ENCODE results near the gene FHIT.

Gene FHIT

DNA sequence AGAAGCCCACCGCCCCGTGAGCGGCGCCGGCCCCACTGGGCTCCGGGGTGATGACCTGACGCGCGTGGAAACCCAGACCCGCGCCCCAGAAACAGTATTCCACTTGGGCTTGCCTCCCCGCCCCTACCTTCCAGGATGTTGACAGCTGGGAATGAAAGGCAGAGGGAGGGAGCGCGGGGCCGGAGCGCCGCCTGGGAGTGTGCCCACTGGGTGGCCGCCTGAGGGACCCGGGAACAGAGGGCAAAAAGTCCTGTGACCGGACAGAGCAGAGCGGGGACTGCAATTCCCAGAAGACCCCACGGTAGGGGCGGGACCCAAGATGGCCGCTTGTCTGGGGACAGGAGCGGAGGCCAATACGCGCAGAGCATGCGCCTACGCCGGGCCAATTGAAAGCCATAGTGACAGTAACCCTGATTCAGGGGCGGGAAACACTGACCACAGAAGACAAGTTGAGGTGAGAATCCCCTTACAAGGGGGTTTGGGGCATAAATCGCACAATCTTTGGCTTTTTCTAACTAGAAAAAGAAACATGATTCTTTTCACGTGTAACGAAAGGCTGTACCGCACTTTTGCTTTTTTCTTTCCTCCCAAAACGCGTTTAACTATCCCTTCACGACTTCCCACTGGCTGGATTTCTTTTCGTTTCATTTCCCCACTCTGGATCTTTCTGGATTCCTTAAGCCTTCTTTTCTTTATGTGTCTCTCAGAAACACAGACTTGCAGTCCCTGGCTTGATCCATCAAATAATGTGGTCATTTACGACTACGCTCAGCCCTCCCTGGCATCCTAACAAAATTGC, at the start of gene FHIT:
Gene FHIT (minus strand): TSS at position 279 of the 799 bp plus-strand sequence.
- peak within 1 kb of the TSS; percentile 79 for H3K4me3 Mint-ChIP-seq
- intact Hi-C loops (cut with micrococcal nuclease), result loop anchor here (10.0 kb wide), 1 partner anchor 103 kb away; no protein-coding TSS in a partner anchor
- peaks cover 19% of the 10 kb centered on the region for H3K4me1 Mint-ChIP-seq (ENCODE audit: low read depth)
- no peaks in the 10 kb centered on the region for H3K27me3 Mint-ChIP-seq
- no peaks in the 10 kb centered on the region for H3K9me3 Mint-ChIP-seq
- H3K27ac Mint-ChIP-seq, result peak within 1 kb of the TSS; percentile 85
- H3K36me3 Mint-ChIP-seq (ENCODE audit: low read depth), result peaks cover 11% of the 10 kb centered on the region

DNA sequence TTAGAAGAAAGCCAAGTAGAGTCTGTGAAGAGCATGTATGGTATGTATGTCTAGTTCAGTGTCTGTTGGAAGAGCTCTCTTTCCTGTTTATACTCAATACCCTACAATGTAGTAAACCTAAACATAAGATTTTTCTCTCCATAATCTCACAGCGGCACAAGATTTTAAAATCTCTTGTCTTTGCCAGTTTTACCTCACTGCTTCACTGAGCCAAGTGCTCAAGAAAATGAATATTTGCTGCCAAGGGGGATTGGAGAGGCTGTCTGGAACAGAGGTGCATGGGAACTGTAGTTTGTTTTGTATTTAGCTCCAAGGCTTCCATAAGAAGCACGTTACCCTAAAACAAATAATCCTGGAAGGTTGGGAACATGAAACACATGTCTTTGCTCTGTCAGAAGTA, 49.5 kb upstream of the FHIT start:
- no peaks in the 10 kb centered on the region for H3K9me3 Mint-ChIP-seq
- no peak overlapping the region for H3K4me3 Mint-ChIP-seq
- no peaks in the 10 kb centered on the region for H3K4me1 Mint-ChIP-seq (ENCODE audit: low read depth)
- no peaks in the 10 kb centered on the region for H3K27me3 Mint-ChIP-seq
- intact Hi-C loops (cut with micrococcal nuclease), result no loop called here
- H3K36me3 Mint-ChIP-seq (ENCODE audit: low read depth), result no peaks in the 10 kb centered on the region
- H3K27ac Mint-ChIP-seq, result no peak overlapping the region

DNA sequence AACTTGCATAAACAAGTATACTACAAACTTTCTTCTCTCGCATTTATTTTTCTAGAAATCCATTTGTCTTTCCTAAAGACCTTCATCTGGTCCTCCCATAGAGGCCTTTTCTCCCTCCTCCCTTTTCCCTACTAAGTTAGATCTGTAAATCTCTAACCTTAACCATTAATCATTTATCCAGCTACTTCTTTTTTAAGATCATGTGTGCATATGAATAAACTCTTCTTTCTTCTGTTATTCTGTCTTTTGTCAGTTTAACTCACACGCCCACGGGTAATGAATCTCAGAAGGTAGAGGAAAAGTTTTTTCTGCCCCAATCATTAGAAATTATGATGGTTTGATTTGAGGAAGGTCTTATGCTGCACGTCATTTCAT, 48.7 kb upstream of the FHIT start:
- no peaks in the 10 kb centered on the region for H3K27me3 Mint-ChIP-seq
- no peak overlapping the region for H3K4me3 Mint-ChIP-seq
- no peaks in the 10 kb centered on the region for H3K9me3 Mint-ChIP-seq
- no peaks in the 10 kb centered on the region for H3K4me1 Mint-ChIP-seq (ENCODE audit: low read depth)
- no peaks in the 10 kb centered on the region for H3K36me3 Mint-ChIP-seq (ENCODE audit: low read depth)
- intact Hi-C loops (cut with micrococcal nuclease), result no loop called here
- H3K27ac Mint-ChIP-seq, result no peak overlapping the region

DNA sequence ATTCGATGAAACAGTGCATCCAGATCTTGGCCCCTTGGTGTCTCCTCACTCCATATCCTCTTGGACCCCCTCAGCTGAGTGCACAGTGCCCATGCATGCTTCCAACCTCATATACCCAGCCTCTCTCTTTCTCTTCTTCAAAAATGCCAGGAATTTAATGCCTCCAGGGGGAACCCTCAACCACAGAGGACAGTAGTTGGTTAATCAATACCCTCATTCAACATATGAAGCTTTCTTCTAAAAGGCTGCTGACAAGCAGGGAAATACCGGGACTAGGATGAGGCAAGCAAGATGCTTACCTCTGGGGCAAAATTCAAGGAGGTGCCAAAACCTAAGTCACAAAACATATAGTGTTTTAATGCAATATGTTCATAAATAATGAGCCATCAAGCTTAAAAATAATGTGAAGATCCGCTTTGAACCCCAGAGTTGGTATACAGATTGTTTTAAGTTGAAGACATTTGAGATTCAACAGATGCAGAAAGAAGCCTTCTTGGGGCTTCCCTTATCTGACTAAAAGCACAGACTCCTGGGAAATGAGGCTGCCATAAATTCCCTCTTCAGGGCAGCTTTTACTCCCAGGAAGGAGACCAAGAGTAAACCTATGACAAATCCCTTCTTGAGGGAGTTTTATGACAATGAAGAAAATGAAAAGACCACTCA, 48.2 kb upstream of the FHIT start:
- intact Hi-C loops (cut with micrococcal nuclease), result no loop called here
- H3K27me3 Mint-ChIP-seq, result no peaks in the 10 kb centered on the region
- H3K4me3 Mint-ChIP-seq, result no peak overlapping the region
- no peaks in the 10 kb centered on the region for H3K9me3 Mint-ChIP-seq
- no peaks in the 10 kb centered on the region for H3K4me1 Mint-ChIP-seq (ENCODE audit: low read depth)
- H3K27ac Mint-ChIP-seq, result no peak overlapping the region
- no peaks in the 10 kb centered on the region for H3K36me3 Mint-ChIP-seq (ENCODE audit: low read depth)

DNA sequence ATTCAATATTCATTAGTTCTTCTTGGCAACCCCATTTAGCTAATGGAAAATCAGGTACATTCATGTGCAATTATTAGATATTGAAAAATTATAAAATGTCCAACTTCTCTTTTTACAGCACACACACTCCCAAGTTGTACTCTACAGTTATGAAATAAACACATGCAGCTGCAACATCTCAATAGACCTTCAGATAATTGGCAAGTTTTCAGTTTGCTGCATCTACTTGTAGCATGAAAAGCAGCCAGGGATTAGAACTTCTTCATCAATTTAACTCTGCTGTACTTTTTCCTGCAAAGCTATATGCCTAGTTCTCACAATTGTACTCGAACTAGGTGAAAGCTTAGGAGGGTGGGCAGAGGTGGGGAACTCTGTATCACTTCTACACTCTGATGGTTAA, 46.6 kb upstream of the FHIT start:
- H3K27me3 Mint-ChIP-seq, result no peaks in the 10 kb centered on the region
- H3K9me3 Mint-ChIP-seq, result no peaks in the 10 kb centered on the region
- no peak overlapping the region for H3K4me3 Mint-ChIP-seq
- H3K27ac Mint-ChIP-seq, result no peak overlapping the region
- no peaks in the 10 kb centered on the region for H3K4me1 Mint-ChIP-seq (ENCODE audit: low read depth)
- intact Hi-C loops (cut with micrococcal nuclease), result no loop called here
- H3K36me3 Mint-ChIP-seq (ENCODE audit: low read depth), result no peaks in the 10 kb centered on the region

DNA sequence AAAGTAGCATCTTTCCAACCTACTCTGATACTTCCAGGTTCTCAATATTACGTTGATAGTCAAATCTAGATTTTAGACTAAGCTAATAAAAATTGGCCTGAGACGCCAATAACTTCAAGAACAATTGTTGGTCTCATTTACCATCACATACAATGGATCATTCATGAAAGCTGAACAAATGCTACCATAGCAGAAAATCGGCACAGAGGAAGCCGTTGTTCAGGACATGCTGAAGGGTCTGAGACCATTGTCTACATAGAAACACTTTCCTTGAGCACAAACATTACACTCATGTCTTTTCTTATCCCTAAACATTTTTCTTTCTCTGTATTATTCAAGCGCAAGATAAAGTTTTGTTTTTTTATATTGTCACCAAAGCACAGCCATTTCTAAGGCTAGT, 37.2 kb upstream of the FHIT start:
- no peaks in the 10 kb centered on the region for H3K4me1 Mint-ChIP-seq (ENCODE audit: low read depth)
- no peak overlapping the region for H3K4me3 Mint-ChIP-seq
- H3K9me3 Mint-ChIP-seq, result no peaks in the 10 kb centered on the region
- no peaks in the 10 kb centered on the region for H3K27me3 Mint-ChIP-seq
- intact Hi-C loops (cut with micrococcal nuclease), result no loop called here
- no peaks in the 10 kb centered on the region for H3K36me3 Mint-ChIP-seq (ENCODE audit: low read depth)
- no peak overlapping the region for H3K27ac Mint-ChIP-seq

DNA sequence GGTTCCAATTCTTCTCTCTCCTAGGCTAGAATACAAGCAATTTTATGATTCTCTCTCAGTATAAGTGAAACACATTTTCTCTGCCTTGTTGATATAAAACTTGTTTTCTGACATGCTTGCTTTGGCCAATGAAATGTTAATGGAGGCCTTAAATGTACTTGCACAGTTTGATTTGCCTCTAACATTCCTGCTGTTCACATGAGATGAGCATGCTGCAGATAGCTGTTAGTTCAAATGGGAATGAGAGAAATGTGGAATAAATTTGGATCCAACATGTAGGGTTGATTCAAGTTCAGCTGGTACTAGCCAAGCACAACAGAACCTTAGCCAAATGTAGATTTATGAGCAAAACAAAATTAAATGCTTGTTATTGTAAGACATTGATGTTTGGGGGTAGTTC, 32.6 kb upstream of the FHIT start:
- H3K27me3 Mint-ChIP-seq, result no peaks in the 10 kb centered on the region
- intact Hi-C loops (cut with micrococcal nuclease), result no loop called here
- H3K9me3 Mint-ChIP-seq, result no peaks in the 10 kb centered on the region
- no peaks in the 10 kb centered on the region for H3K4me1 Mint-ChIP-seq (ENCODE audit: low read depth)
- H3K36me3 Mint-ChIP-seq (ENCODE audit: low read depth), result no peaks in the 10 kb centered on the region
- no peak overlapping the region for H3K27ac Mint-ChIP-seq
- no peak overlapping the region for H3K4me3 Mint-ChIP-seq

DNA sequence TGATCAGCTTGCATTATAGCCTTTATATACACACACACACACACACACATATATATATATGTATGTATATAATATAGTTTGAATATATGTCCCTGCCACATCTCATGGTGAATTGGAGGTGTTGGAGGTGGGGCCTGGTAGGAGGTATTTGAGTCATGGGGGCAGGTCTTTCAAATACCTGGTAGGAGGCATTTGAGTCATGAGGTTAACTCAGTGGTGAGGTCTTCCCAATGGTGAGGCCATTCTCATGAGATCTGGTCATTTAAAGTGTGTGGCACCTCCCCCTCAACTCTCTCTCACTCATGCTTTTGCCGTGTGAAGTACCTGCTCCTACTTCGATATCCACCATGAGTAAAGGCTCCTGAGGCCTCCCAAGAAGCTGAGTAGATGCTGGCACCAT, 27.5 kb upstream of the FHIT start:
- H3K4me1 Mint-ChIP-seq (ENCODE audit: low read depth), result no peaks in the 10 kb centered on the region

DNA sequence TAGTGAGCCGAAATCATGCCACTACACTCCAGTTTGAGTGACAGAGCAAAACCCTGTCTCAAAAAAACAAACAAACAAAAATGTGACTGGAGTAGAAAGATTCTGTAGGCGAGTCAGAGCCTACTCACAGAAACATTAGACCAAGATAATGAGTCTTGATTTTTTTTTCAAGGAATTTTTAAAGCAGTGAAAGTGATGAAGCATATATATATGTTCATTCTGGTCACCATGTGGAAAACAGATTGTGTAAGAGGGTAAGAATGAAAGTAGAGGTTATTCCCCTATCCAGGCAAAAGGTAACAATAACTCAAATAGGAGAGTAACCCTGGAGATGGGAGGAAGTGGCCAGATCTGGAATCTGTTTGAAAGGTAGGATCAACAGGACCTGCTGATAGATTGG, 26.2 kb upstream of the FHIT start:
- Mint-ChIP-seq H3K4me3 (no peak overlapping the region), H3K9me3 (no peaks in the 10 kb centered on the region), H3K36me3 (ENCODE audit: low read depth) (no peaks in the 10 kb centered on the region), H3K4me1 (ENCODE audit: low read depth) (no peaks in the 10 kb centered on the region), H3K27ac (no peak overlapping the region), H3K27me3 (no peaks in the 10 kb centered on the region)
- intact Hi-C loops (cut with micrococcal nuclease), result no loop called here

More for the DNA sequence above, 27.5 kb upstream of the FHIT start:
- Mint-ChIP-seq H3K9me3 (no peaks in the 10 kb centered on the region), H3K4me3 (no peak overlapping the region), H3K27me3 (no peaks in the 10 kb centered on the region), H3K27ac (no peak overlapping the region), H3K36me3 (ENCODE audit: low read depth) (no peaks in the 10 kb centered on the region)
- intact Hi-C loops (cut with micrococcal nuclease), result no loop called here

DNA sequence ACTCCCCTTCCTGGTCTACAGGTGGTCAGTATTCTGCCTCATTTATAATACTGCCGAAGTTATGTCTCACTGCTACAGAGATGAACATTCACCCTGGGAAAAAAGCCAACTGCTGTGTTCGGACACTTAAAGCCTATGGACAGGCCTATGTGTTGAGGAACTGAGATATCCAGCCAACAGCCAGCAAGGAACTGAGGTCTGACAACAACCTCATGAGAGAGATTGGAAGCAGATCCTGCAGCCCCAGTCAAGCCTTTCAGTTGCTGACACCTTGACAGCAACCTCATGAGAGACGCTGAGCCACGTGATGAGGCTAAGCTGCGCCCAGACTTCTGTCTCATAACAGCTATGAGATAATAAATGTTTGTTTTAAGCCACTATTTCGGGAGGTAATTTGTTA, 18.2 kb upstream of the FHIT start:
- Mint-ChIP-seq H3K4me1 (ENCODE audit: low read depth) (peaks cover 6% of the 10 kb centered on the region), H3K4me3 (no peak overlapping the region), H3K36me3 (ENCODE audit: low read depth) (no peaks in the 10 kb centered on the region), H3K27me3 (no peaks in the 10 kb centered on the region), H3K9me3 (peaks cover 8% of the 10 kb centered on the region), H3K27ac (no peak overlapping the region)
- intact Hi-C loops (cut with micrococcal nuclease), result no loop called here

DNA sequence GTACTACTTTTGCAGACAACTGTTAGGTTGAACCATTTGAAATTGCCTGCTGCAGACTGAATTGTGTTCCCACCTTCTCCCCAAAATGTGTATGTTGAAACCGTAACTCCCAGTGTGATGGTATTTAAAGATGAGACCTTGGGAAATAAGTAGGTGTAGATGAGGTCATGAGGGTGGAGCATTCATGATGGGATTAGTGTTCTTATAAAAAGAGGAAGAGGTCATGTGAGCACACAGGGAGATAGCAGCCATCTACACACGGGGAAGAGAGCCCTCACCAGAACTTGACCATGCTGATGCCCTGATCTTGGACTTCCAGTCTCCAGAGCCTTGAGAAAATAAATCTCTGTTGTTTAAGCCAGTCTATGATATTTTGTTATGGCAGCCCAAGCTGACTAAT, 17.4 kb upstream of the FHIT start:
- peaks cover 8% of the 10 kb centered on the region for H3K9me3 Mint-ChIP-seq
- H3K36me3 Mint-ChIP-seq (ENCODE audit: low read depth), result no peaks in the 10 kb centered on the region
- intact Hi-C loops (cut with micrococcal nuclease), result no loop called here
- no peak overlapping the region for H3K27ac Mint-ChIP-seq
- H3K27me3 Mint-ChIP-seq, result no peaks in the 10 kb centered on the region
- H3K4me1 Mint-ChIP-seq (ENCODE audit: low read depth), result peaks cover 6% of the 10 kb centered on the region
- no peak overlapping the region for H3K4me3 Mint-ChIP-seq

DNA sequence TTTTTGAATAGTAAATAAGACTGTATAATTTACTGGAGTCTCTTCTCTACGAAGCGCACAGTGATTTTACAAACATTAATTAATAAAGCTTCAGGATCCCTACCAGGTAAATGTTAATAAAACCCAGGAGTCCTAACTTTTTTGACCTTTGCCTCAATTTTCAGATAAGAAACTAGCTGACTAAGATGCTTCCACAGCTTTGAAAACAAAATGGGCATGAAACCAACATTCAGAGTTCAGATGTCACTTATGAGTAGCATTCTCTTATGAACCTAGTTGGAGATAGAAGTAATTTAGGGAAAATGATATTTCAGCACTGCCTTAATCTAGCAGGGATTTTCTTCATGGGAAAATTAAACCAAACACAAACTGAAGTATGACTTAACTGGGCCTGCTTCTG, 13.0 kb upstream of the FHIT start:
- Mint-ChIP-seq H3K27me3 (no peaks in the 10 kb centered on the region), H3K36me3 (ENCODE audit: low read depth) (no peaks in the 10 kb centered on the region), H3K27ac (no peak overlapping the region), H3K4me1 (ENCODE audit: low read depth) (peaks cover 6% of the 10 kb centered on the region), H3K4me3 (no peak overlapping the region), H3K9me3 (peaks cover 33% of the 10 kb centered on the region)
- intact Hi-C loops (cut with micrococcal nuclease), result no loop called here

DNA sequence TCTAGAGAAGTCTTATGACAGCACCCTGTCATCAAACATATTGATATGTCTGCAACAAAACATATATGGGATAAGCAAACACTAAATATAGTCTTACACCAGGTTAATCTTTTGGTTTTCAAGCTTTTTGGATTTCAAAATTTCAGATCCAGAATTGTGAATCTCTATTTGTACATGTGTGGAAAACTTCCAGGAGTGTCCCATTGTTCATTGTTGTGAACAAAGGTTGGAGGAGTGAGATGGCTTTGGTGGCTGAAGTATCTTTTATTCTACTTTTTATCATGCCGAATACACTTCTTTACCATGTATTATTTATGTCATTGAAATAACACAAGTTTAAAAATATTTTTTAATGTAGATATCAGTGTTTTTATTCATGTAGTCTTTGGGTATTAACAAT, 5.9 kb upstream of the FHIT start:
- H3K27me3 Mint-ChIP-seq, result no peaks in the 10 kb centered on the region

DNA sequence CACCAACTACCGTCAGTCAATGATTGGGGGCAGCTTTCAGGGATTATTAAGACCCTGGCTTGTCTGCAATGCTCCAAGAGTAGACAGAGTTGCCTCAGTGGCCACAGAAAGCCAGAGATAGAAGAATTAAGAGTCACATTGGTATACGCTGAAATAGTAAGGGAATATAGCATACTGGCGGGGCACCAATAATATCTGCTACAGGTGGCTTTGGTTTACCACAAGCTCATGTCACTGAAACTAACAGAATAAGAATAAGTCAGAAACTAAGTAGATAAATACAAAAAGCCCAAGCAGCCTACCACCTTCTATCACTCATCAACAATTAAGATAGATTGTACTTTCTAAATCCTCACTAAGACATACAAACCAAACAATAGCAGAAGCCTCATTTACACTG, 2.5 kb upstream of the FHIT start:
- intact Hi-C loops (cut with micrococcal nuclease), result loop anchor here (10.0 kb wide), 1 partner anchor 101 kb away; no protein-coding TSS in a partner anchor
- H3K27ac Mint-ChIP-seq, result no peak overlapping the region

More for the DNA sequence above, 5.9 kb upstream of the FHIT start:
- Mint-ChIP-seq H3K4me1 (ENCODE audit: low read depth) (peaks cover under 1% of the 10 kb centered on the region), H3K36me3 (ENCODE audit: low read depth) (no peaks in the 10 kb centered on the region), H3K4me3 (no peak overlapping the region), H3K27ac (no peak overlapping the region), H3K9me3 (peaks cover 17% of the 10 kb centered on the region)
- intact Hi-C loops (cut with micrococcal nuclease), result loop anchor here (10.0 kb wide), 1 partner anchor 98 kb away; no protein-coding TSS in a partner anchor

More for the DNA sequence above, 2.5 kb upstream of the FHIT start:
- H3K36me3 Mint-ChIP-seq (ENCODE audit: low read depth), result peaks cover 11% of the 10 kb centered on the region
- H3K27me3 Mint-ChIP-seq, result no peaks in the 10 kb centered on the region
- H3K4me1 Mint-ChIP-seq (ENCODE audit: low read depth), result peaks cover 19% of the 10 kb centered on the region
- H3K9me3 Mint-ChIP-seq, result no peaks in the 10 kb centered on the region
- H3K4me3 Mint-ChIP-seq, result no peak overlapping the region

Data from dendritic cell treated with granulocyte-macrophage colony-stimulating factor and Interleukin-4, amounts not matched to agents 40 ng/mL and 50 ng/mL, for 4 days (primary cell).